HG03066 (cell line): Measurements from ENCODE around the gene BTLA.
"Not testable (repeated sequence)": the region's sequence is repeated elsewhere in the genome, so short reads cannot be mapped to it uniquely, and the experiment has no call there.

Experiments used
- ATAC-seq: cut with Tn5 transposase; IDR thresholded peaks from one replicate; pipeline ENCODE4 v1.9.1; 2021; ENCODE audit warnings: low read depth; ENCODE audit not compliant: unreplicated experiment

Gene BTLA

GRCh38 chr3:112498914-112499711 is at the start of gene BTLA:
TSS of gene BTLA (minus strand) at chr3:112499472. CDS start at chr3:112499358, 114 bp downstream.
- ATAC-seq: peak; percentile 65

GRCh38 chr3:112546216-112546759 is 47.0 kb upstream of the BTLA start:
- no peak for ATAC-seq

- peak; percentile 95 for ATAC-seq
Observed at GRCh38 chr3:112539825-112540650, 40.8 kb upstream of the BTLA start.

- no peak for ATAC-seq
Observed at GRCh38 chr3:112531358-112531781, 32.1 kb upstream of the BTLA start.

- ATAC-seq: no peak
Observed at GRCh38 chr3:112530573-112530972, 31.3 kb upstream of the BTLA start.

- not testable (repeated sequence) for ATAC-seq
Observed at GRCh38 chr3:112524127-112524526, 24.9 kb upstream of the BTLA start.

- peak; percentile 45 for ATAC-seq
Observed at GRCh38 chr3:112519424-112520001, 20.2 kb upstream of the BTLA start.

- ATAC-seq: not testable (repeated sequence)
Observed at GRCh38 chr3:112518970-112519369, 19.7 kb upstream of the BTLA start.

GRCh38 chr3:112514527-112515128 is 15.4 kb upstream of the BTLA start:
- peak; percentile 100 for ATAC-seq

GRCh38 chr3:112512320-112512719 is 13.0 kb upstream of the BTLA start:
- no peak for ATAC-seq

GRCh38 chr3:112508860-112509259 is 9.6 kb upstream of the BTLA start:
- ATAC-seq: no peak

GRCh38 chr3:112508261-112508660 is 9.0 kb upstream of the BTLA start:
- no peak for ATAC-seq

GRCh38 chr3:112505907-112506306 is 6.6 kb upstream of the BTLA start:
- ATAC-seq: no peak

- no peak for ATAC-seq
Observed at GRCh38 chr3:112504123-112504522, 4.9 kb upstream of the BTLA start.

GRCh38 chr3:112503304-112503972 is 4.2 kb upstream of the BTLA start:
- ATAC-seq: no peak

- no peak for ATAC-seq
Observed at GRCh38 chr3:112500621-112501020, 1.3 kb upstream of the BTLA start.

- ATAC-seq: no peak
Observed at GRCh38 chr3:112497897-112498548, 1.2 kb downstream of the BTLA start.

GRCh38 chr3:112496366-112497067 is 2.8 kb downstream of the BTLA start:
- ATAC-seq: no peak

- ATAC-seq: not testable (repeated sequence)
Observed at GRCh38 chr3:112494448-112494767, 4.9 kb downstream of the BTLA start.
